Muscle layer of colon (tissue), 2 donors: ENCODE measurements around the gene ABCA7.

Experiments used
- H3K27ac ChIP-seq: one replicate; pipeline ENCODE4 v1.7.0; 2013; ENCODE audit warnings: low read depth, mild to moderate bottlenecking, low read length, moderate library complexity
- H3K27me3 ChIP-seq, 2 donors: one replicate each; pipeline ENCODE4 v1.7.0; 2013; ENCODE audit warnings: low read length in 2 of 2, mild to moderate bottlenecking in 2 of 2; ENCODE audit not compliant: insufficient read depth in 2 of 2, control insufficient read depth in 1 of 2
- H3K36me3 ChIP-seq: one replicate; pipeline ENCODE4 v1.7.0; 2013; ENCODE audit warnings: mild to moderate bottlenecking, low read length; ENCODE audit not compliant: insufficient read depth
- H3K4me1 ChIP-seq: one replicate; pipeline ENCODE4 v1.7.0; 2013; ENCODE audit warnings: mild to moderate bottlenecking, low read length; ENCODE audit not compliant: insufficient read depth
- H3K4me3 ChIP-seq, 2 donors: one replicate each; pipeline ENCODE4 v1.7.0; 2013; ENCODE audit warnings: low read length in 2 of 2, low read depth in 1 of 2, mild to moderate bottlenecking in 1 of 2, moderate library complexity in 1 of 2
- H3K9ac ChIP-seq: one replicate; pipeline ENCODE4 v1.7.0; 2013; ENCODE audit warnings: low read length
- H3K9me3 ChIP-seq: one replicate; pipeline ENCODE4 v1.7.0; 2013; ENCODE audit warnings: mild to moderate bottlenecking, low read length
- donor health status: abdominal sarcoma.
- donor health status: Adenocarcinoma of cecum.

The ABCA7 gene

DNA sequence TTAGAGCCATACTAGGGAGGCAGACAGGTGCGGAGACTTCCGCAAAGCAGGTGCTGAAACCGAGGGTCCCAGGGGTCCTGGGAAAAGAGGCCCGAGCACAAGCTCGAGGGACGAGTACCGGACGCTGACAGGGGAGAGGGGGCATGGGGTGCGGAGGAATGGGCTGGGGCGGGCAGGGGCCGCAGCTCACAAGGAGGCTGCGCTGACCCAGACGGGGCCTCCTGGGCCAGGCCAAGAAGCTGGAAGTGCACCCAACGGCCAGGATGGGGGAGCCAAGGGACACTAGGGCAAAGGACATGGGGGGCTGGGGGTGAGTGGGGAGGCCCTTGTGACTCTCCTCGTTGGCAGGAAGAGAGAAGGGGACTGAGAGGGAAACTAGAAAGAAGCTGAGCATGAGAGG lies 53.4 kb downstream of the ABCA7 start:
- Histone ChIP-seq H3K9me3 (no peaks in the 10 kb centered on the region), H3K9ac (no peak overlapping the region), H3K4me3 (peak overlapping the region in 1 of 2 donors; percentile 88), H3K4me1 (peaks cover 19% of the 10 kb centered on the region), H3K27ac (no peak overlapping the region), H3K27me3 (no peaks in the 10 kb centered on the region), H3K36me3 (peaks cover 17% of the 10 kb centered on the region)

GRCh38 chr19:1093811-1094553 lies 54.1 kb downstream of the ABCA7 start:
- Histone ChIP-seq H3K27me3 (no peaks in the 10 kb centered on the region), H3K4me3 (peak overlapping the region; percentile 88 to 92), H3K27ac (peak overlapping the region; percentile 61), H3K4me1 (peaks cover 20% of the 10 kb centered on the region), H3K36me3 (peaks cover 16% of the 10 kb centered on the region), H3K9me3 (no peaks in the 10 kb centered on the region), H3K9ac (peak overlapping the region; percentile 86)

GRCh38 chr19:1094655-1094977 lies 54.7 kb downstream of the ABCA7 start:
- peak overlapping the region; percentile 86 for H3K9ac ChIP-seq
- peaks cover 10% of the 10 kb centered on the region for H3K36me3 ChIP-seq
- no peaks in the 10 kb centered on the region for H3K27me3 ChIP-seq
- H3K4me1 ChIP-seq = peaks cover 22% of the 10 kb centered on the region
- H3K9me3 ChIP-seq = no peaks in the 10 kb centered on the region
- peak overlapping the region; percentile 61 for H3K27ac ChIP-seq
- peak overlapping the region; percentile 88 to 92 for H3K4me3 ChIP-seq

- no peaks in the 10 kb centered on the region for H3K27me3 ChIP-seq
- H3K9ac ChIP-seq = peak within 1 kb of the TSS; percentile 86
- H3K4me3 ChIP-seq = peak within 1 kb of the TSS; percentile 88 to 92
- peaks cover 8% of the 10 kb centered on the region for H3K36me3 ChIP-seq
- no peaks in the 10 kb centered on the region for H3K9me3 ChIP-seq
- peak within 1 kb of the TSS; percentile 61 for H3K27ac ChIP-seq
- H3K4me1 ChIP-seq = peaks cover 22% of the 10 kb centered on the region
These were observed 55.2 kb downstream of the ABCA7 start, which contains the start of gene POLR2E for GRCh38 chr19:1094978-1095701. Gene POLR2E, minus strand, starts transcription at chr19:1095375. Its CDS starts 60 bp downstream, at chr19:1095315.

- Histone ChIP-seq H3K4me1 (peaks cover 37% of the 10 kb centered on the region), H3K9me3 (no peaks in the 10 kb centered on the region), H3K4me3 (no peak overlapping the region), H3K27me3 (no peaks in the 10 kb centered on the region), H3K27ac (no peak overlapping the region), H3K36me3 (no peaks in the 10 kb centered on the region), H3K9ac (no peak overlapping the region)
These were observed 57.9 kb downstream of the ABCA7 start for GRCh38 chr19:1097810-1098176.

GRCh38 chr19:1098177-1099051 lies 58.5 kb downstream of the ABCA7 start:
- Histone ChIP-seq H3K27ac (no peak overlapping the region), H3K9me3 (no peaks in the 10 kb centered on the region), H3K36me3 (no peaks in the 10 kb centered on the region), H3K27me3 (no peaks in the 10 kb centered on the region), H3K4me1 (peaks cover 39% of the 10 kb centered on the region), H3K4me3 (no peak overlapping the region), H3K9ac (no peak overlapping the region)

- Histone ChIP-seq H3K4me3 (no peak overlapping the region), H3K9ac (no peak overlapping the region), H3K4me1 (peaks cover 34% of the 10 kb centered on the region), H3K27ac (peak overlapping the region; percentile 72), H3K36me3 (peaks cover 4% of the 10 kb centered on the region), H3K9me3 (no peaks in the 10 kb centered on the region), H3K27me3 (no peaks in the 10 kb centered on the region)
These were observed 61.4 kb downstream of the ABCA7 start for GRCh38 chr19:1101337-1101698.

DNA sequence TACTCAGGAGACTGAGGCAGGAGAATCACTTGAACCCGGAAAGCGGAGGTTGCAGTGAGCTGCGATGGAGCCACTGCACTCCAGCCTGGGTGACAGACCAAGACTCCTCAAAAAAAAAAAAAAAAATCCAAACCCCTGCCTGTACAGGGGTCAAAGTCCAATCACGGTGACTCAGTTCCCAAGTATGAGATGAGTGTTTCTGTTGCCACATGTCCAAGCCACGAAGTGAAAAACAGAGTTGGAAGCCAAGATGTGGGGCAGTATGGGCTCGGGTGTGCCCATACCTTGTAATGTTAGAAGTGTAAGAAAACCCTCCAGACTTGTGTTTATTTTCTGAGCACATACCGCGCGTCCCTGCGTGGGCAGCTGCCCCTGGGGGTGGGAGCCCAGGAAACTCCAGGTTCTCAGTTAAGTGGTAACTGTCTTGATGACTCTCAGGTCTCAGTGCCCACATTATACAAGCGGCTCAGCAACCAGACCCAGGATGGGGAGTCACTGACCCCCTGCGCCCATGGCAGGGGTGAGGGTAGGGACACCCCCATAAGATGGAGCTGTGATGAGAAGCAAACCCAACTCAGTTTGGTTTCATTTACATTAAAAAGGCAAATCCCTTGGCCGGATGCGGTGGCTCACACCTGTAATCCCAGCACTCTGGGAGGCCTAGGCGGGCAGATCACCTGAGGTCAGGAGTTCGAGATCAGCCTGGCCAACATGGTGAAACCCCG lies 62.7 kb downstream of the ABCA7 start:
- Histone ChIP-seq H3K9ac (no peak overlapping the region), H3K4me3 (no peak overlapping the region), H3K36me3 (peaks cover 15% of the 10 kb centered on the region), H3K27me3 (no peaks in the 10 kb centered on the region), H3K4me1 (peaks cover 36% of the 10 kb centered on the region), H3K27ac (peak overlapping the region; percentile 72), H3K9me3 (no peaks in the 10 kb centered on the region)

DNA sequence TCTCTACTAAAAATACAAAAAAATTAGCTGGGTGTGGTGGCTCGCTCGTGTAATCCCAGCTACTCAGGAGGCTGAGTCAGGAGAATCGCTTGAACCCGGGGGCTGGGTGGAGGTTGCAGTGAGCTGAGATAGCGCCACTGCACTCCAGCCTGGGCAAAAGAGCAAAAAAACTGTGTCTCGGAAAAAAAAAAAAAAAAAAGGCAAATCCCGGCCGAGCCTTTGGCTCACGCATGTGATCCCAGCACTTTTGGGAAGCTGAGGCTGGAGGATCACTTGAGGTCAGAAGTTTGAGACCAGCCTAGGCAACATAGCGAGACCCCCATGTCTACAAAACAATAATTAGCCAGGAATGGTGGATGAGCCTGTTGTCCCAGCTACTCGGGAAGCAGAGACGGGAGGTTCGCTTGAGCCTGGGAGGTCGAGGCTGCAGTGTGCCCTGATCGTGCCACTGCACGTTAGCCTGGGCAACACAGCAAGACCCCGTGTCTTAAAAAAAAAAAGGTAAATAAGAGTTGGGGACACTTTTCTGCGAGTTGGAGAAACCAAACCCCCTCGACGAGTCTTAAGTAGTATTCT lies 63.3 kb downstream of the ABCA7 start:
- Histone ChIP-seq H3K36me3 (peaks cover 16% of the 10 kb centered on the region), H3K9me3 (no peaks in the 10 kb centered on the region), H3K9ac (no peak overlapping the region), H3K27me3 (no peaks in the 10 kb centered on the region), H3K4me3 (peak overlapping the region; percentile 8 to 45), H3K4me1 (peaks cover 36% of the 10 kb centered on the region), H3K27ac (peak overlapping the region; percentile 96)

- peaks cover 36% of the 10 kb centered on the region for H3K4me1 ChIP-seq
- H3K9ac ChIP-seq = no peak within 1 kb of the TSS
- peak within 1 kb of the TSS; percentile 72 to 98 for H3K4me3 ChIP-seq
- no peaks in the 10 kb centered on the region for H3K9me3 ChIP-seq
- H3K27ac ChIP-seq = peak within 1 kb of the TSS; percentile 96
- peaks cover 16% of the 10 kb centered on the region for H3K36me3 ChIP-seq
- H3K27me3 ChIP-seq = no peaks in the 10 kb centered on the region
These were observed 63.9 kb downstream of the ABCA7 start, which contains the start of gene GPX4 for GRCh38 chr19:1103708-1104310. Gene GPX4, plus strand, starts transcription at chr19:1103994. Its CDS starts 50 bp downstream, at chr19:1104044.
